GM18870 (cell line): ENCODE measurements around the gene ZGRF1.
A peak's percentile ranks its signal among the peaks of the same experiment; 100 is the strongest.
"Not testable (repeated sequence)": the region's sequence is repeated elsewhere in the genome, so short reads cannot be mapped to it uniquely, and the experiment has no call there.

ENCODE experiments used
- ATAC-seq: cut with Tn5 transposase; IDR thresholded peaks from one replicate; pipeline ENCODE4 v1.9.1; 2021; ENCODE audit warnings: moderate library complexity; ENCODE audit not compliant: unreplicated experiment

ZGRF1 gene

GRCh38 chr4:112636688-112637551 lies at the start of gene ZGRF1, which contains the start of gene LARP7:
TSS of gene ZGRF1 (minus strand) at chr4:112636909. CDS start at chr4:112633176, 3,733 bp downstream.
TSS of gene LARP7 (plus strand) at chr4:112637143. CDS start at chr4:112644670, 7,527 bp downstream.
- ATAC-seq: peak; percentile 73

DNA sequence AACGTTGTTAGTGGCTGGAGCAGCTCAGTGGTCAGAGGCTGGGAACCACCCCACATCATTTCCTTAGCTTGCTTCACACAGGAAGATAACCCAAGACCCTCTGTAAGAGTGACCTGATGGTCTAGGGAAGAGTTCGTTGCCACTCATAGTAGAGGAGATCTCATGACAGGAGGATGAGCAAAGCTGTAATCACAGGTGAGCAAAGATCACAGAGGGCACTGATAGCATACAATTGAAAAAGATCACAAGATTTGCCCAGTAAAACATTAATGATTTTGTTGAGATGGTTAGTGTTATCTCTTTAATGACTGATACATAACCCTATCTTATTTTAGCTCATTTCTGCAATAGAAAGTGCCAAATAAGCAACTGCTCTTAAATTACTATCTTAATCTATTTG lies 44.3 kb upstream of the ZGRF1 start:
- ATAC-seq: no peak

DNA sequence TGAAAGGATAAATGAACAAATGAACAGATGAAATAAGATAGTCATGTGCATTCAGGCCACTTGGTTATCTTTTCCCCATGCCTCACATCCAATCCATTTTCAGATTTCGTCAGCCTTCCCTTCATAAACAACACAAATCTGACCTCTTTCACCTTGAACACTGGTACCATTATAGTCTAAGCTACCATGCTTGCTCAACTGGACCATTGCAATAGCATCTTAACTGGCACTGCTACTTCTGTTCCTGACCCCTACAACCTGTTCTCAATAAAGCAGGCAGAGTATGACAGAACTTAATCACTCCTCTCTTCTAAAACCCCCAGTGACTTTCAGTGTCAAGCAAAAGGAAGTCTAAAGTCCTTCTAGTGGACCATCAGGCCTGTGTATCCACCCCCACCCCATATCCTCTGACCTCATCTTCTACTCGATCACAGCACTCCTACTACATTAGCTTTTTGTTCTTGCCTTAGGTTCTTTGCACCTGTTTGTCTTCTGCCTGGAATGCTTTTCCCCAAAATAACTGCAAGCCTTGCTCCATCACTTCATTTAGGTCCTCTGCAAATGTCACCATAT lies 40.9 kb upstream of the ZGRF1 start:
- ATAC-seq: no peak

GRCh38 chr4:112674376-112674775 lies 37.7 kb upstream of the ZGRF1 start:
- ATAC-seq: no peak

DNA sequence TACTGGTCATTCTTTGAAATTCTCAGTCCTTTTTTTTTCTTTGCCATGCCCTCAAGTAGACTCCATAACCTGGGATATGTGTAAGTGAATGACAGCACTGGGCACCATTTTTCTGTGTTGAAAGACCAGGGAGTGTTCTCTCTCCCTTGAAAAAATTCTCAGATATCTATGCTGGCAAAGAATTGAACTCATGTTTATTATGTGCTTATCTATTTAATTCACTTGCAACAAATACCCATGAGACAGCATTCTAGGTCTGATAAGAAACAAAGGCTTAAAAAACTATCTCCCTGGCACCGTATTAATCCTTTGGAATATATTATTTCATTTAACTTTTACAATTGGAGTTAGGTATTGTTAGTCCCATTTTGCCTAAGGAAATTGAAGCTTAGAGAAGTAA lies 37.0 kb upstream of the ZGRF1 start:
- no peak for ATAC-seq

GRCh38 chr4:112673076-112673475 lies 36.4 kb upstream of the ZGRF1 start:
- no peak for ATAC-seq

DNA sequence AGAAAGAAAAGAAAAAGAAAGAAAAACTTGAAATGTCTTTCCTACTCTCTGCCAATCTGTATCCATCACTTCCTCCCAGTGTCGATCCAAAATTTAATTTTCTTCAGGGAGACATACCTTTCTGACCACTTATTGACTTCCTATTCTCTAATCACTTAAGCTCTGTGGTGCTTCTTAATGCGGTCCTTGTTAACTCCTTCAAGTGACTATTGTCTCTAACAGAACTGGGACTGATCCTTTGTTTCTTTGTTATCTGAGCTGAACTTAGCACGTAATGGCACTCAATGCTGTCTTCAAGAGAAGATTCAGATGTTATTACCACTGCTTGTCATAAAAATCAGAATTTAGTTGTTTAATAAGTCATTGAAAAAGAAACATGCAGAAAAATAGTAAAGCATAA lies 31.4 kb upstream of the ZGRF1 start:
- no peak for ATAC-seq

GRCh38 chr4:112664611-112665010 lies 27.9 kb upstream of the ZGRF1 start:
- no peak for ATAC-seq

- not testable (repeated sequence) for ATAC-seq
These were observed 19.4 kb upstream of the ZGRF1 start for GRCh38 chr4:112656115-112656514.

- no peak for ATAC-seq
These were observed 18.6 kb upstream of the ZGRF1 start for GRCh38 chr4:112655270-112655669.

DNA sequence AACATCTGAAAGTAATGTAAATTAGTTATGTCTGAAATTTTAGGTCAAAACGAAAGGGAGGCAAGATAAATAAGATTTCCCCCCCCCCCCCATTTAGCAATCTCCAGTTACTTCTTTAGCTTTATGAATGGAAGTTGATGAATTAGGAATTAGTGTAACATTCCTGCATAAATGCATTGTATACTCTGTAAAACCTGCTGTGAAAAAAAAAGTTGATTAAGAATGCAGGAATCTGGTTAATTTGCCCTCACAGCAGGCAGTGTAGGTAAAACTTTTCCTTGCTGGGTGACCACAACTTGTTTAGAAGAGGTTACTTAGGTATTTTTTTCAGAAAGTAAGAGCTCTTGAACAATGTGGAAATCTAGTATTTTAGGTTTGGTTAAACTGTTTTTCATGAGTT lies 15.5 kb upstream of the ZGRF1 start:
- no peak for ATAC-seq

- no peak for ATAC-seq
These were observed 14.9 kb upstream of the ZGRF1 start for GRCh38 chr4:112651641-112652040.

- no peak for ATAC-seq
These were observed 13.6 kb upstream of the ZGRF1 start for GRCh38 chr4:112650332-112650731.

- ATAC-seq: no peak
These were observed 12.3 kb upstream of the ZGRF1 start for GRCh38 chr4:112649055-112649408.

GRCh38 chr4:112648263-112649054 lies 11.8 kb upstream of the ZGRF1 start:
- ATAC-seq: no peak

- no peak for ATAC-seq
These were observed 11.1 kb upstream of the ZGRF1 start for GRCh38 chr4:112647785-112648184.

DNA sequence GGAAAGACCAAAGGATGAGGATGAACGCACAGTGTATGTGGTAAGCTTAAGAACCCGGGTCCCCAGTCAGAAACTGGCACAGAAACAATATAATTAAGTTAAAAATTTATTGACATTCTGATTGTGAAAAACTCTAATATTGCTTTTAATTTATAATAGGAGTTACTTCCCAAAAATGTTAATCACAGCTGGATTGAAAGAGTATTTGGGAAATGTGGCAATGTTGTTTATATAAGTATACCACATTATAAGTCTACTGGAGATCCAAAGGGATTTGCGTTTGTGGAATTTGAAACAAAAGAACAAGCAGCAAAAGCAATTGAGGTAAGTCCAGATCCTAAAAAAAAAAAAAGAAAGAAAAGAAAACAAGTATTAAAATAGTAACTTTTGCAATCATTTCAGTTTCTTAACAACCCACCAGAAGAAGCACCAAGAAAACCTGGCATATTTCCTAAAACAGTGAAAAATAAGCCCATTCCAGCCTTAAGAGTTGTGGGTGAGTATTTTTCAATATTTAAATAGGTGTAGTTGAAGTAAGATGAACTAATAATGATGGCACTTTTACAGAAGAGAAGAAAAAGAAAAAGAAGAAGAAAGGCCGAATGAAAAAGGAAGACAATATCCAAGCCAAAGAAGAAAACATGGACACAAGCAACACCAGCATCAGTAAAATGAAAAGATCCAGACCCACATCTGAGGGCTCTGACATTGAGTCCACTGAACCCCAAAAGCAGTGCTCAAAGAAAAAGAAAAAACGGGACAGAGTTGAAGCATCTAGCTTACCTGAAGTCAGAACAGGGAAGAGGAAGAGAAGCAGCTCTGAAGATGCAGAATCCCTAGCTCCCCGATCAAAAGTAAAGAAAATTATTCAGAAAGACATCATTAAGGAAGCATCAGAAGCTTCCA lies 10.2 kb upstream of the ZGRF1 start:
- ATAC-seq: no peak

DNA sequence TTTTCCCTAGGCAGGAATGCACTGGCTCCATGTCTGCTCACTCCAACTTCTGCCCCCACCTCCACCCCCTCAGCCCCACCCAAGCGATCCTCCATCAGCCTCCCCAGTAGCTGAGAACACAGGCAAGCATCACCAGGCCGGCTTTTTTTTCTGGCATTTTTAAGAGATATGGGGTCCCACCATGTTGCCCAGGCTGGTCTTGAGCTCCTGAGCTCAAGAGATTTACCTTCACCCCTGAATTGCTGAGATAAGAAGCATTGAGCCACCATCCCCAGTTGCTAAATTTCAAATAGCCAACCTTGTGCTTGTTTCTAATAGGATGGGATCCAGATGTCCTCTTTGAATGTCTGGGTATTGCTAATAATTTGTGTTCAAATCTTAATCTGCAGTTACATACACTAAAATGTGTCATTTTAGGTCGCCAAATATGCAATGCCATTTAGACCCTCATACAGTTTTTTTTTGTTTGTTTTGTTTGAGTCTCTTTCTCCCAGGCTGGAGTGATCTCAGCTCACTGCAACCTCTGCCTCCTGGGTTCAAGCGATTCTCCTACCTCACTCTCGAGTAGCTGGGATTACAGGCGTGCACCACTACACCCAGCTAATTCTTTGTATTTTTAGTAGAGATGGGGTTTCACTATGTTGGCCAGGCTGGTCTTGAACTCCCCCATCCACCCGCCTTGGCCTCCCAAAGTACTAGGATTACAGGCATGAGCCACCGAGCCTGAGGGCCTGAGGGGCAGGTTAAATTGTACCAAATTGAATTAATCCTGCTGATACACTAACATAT lies 9.0 kb upstream of the ZGRF1 start:
- no peak for ATAC-seq

DNA sequence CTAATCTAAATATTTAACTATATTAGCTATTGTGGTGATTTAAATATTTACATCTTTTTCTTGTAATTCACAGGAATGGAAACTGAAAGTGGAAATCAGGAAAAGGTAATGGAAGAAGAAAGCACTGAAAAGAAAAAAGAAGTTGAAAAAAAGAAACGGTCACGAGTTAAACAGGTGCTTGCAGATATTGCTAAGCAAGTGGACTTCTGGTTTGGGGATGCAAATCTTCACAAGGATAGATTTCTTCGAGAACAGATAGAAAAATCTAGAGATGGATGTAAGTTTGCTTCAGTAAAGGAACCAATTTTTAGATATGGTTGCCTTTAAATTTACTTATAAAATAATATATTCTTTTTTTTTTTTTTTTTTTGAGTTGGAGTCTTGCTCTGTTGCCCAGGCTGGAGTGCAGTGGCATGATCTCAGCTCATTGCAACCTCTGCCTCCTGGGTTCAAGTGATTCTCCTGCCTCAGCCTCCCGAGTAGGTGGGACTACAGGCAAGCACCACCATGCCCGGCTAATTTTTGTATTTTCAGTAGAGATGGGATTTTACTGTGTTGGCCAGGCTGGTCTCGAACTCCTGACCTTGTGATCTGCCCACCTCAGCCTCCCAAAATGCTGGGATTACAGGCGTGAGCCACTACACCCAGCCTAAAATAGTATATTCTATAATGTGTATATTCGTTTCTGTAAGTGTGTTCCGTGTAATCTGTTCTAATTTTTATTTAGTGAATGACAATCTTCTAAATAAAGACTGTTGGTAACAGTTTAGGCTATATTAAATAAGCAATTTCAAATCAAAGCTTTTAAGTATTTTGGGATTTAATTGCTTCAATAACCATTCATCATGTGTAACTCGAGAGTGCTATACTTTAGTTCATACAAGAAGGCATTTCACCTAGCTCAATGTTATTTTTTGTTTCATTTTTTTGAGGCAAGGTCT lies 8.2 kb upstream of the ZGRF1 start:
- ATAC-seq: not testable (repeated sequence)
